Smooth muscle cell (in vitro differentiated cells): ENCODE results near the gene MED22. TPM values are rescaled to one million over a fixed set of nuclear protein-coding genes. Genes with fewer than 3 reads are reported as not detected.

Experiments
- DNase-seq: peaks from one replicate; lab custom pipeline; 2025; ENCODE audit not compliant: unreplicated experiment; lab: John Stamatoyannopoulos, UW
- H2AFZ ChIP-seq: fragments of 200-600 bp; sonication (generic); 2 replicates; pipeline ENCODE4 v1.6.0; 2016; ENCODE audit warnings: antibody characterized with exemption, low read depth, mild to moderate bottlenecking
- H3F3A ChIP-seq: fragments of 200-600 bp; sonication (generic); 2 replicates; pipeline ENCODE4 v1.6.0; 2017; ENCODE audit warnings: antibody characterized with exemption, low read depth
- H3K27ac ChIP-seq: fragments of 200-600 bp; sonication (generic); 2 replicates; pipeline ENCODE4 v1.5.1; 2016; ENCODE audit warnings: low read depth, mild to moderate bottlenecking
- H3K27me3 ChIP-seq: fragments of 200-600 bp; sonication (generic); 2 replicates; pipeline ENCODE4 v1.6.1; 2016; ENCODE audit warnings: low read depth, mild to moderate bottlenecking
- H3K36me3 ChIP-seq: fragments of 200-600 bp; sonication (generic); 2 replicates; pipeline ENCODE4 v1.5.1; 2016; ENCODE audit warnings: low read depth
- H3K4me1 ChIP-seq: fragments of 200-600 bp; sonication (generic); 2 replicates; pipeline ENCODE4 v1.5.1; 2016; ENCODE audit warnings: low read depth
- H3K4me2 ChIP-seq: fragments of 200-600 bp; sonication (generic); 2 replicates; pipeline ENCODE4 v1.6.0; 2016; ENCODE audit warnings: mild to moderate bottlenecking
- H3K4me3 ChIP-seq: fragments of 200-600 bp; sonication (generic); 2 replicates; pipeline ENCODE4 v1.5.1; 2016; ENCODE audit warnings: mild to moderate bottlenecking
- H3K79me2 ChIP-seq: fragments of 200-600 bp; sonication (generic); 2 replicates; pipeline ENCODE4 v1.6.0; 2016; ENCODE audit warnings: low read depth, mild to moderate bottlenecking
- H3K9ac ChIP-seq: fragments of 200-600 bp; sonication (generic); 2 replicates; pipeline ENCODE4 v1.6.0; 2016; ENCODE audit warnings: low read depth
- H3K9me3 ChIP-seq: fragments of 200-600 bp; sonication (generic); replicated peaks from 2 replicates; pipeline ENCODE4 v1.5.1; 2016; ENCODE audit warnings: low read depth
- H4K20me1 ChIP-seq: fragments of 200-600 bp; sonication (generic); 2 replicates; pipeline ENCODE4 v1.6.0; 2016; ENCODE audit warnings: low read depth
- CTCF ChIP-seq: fragments of 200-600 bp; sonication (generic); IDR thresholded peaks from 2 replicates; pipeline ENCODE4 v1.5.1; 2017; ENCODE audit warnings: borderline replicate concordance, mild to moderate bottlenecking, antibody characterized with exemption; ENCODE audit not compliant: insufficient read depth, poor library complexity, severe bottlenecking
- WGBS: methylation state at CpG from one replicate; pipeline ENCODE4 v1.1.7; 2016; ENCODE audit warnings: low lambda C conversion rate; 5-methylcytosine and 5-hydroxymethylcytosine counted together
- polyA plus RNA-seq: library from polyadenylated mRNA; unstranded; fragments of >200 nt; fragmentation: Nextera tagmentation; extraction: Ambion mirVana; gene quantifications from 2 replicates; pipeline ENCODE4 v1.2.1, GENCODE V29; 2016
- small RNA-seq: library from RNA; depleted of rRNA; stranded (forward); fragments of <200 nt; gene quantifications from one replicate; pipeline ENCODE3, GENCODE V24; 2014
- total RNA-seq: library from RNA; depleted of rRNA; stranded (reverse); fragments of >200 nt; gene quantifications from 2 replicates; pipeline ENCODE4 v1.2.3, GENCODE V29; 2014

MED22 gene
- total and polyA plus RNA-seq, 2 experiments from 2014 or later, result 9.0 to 17.9 TPM

GRCh38 chr9:133294257-133294656, 53.7 kb downstream of the MED22 start:
- Histone ChIP-seq H3K79me2 (no peaks in the 10 kb centered on the region), H2AFZ (no peak overlapping the region), H3K27ac (no peak overlapping the region), H3K9me3 (peaks cover 4% of the 10 kb centered on the region), H4K20me1 (no peaks in the 10 kb centered on the region), H3K4me1 (no peaks in the 10 kb centered on the region), H3F3A (no peaks in the 10 kb centered on the region), H3K36me3 (no peaks in the 10 kb centered on the region), H3K27me3 (no peaks in the 10 kb centered on the region), H3K4me2 (no peak overlapping the region), H3K4me3 (no peak overlapping the region), H3K9ac (no peak overlapping the region)
- 88% methylated on average over 1 of the region's 1 CpG for WGBS
- TF ChIP-seq CTCF, result no peak
- DNase-seq, result no peak

- WGBS, result 86% methylated on average over 2 of the region's 2 CpGs
- no peak overlapping the region for H2AFZ ChIP-seq
- no peak for DNase-seq
Observed at GRCh38 chr9:133290751-133291302, 57.1 kb downstream of the MED22 start.

More at GRCh38 chr9:133290751-133291302, 57.1 kb downstream of the MED22 start:
- Histone ChIP-seq H3K9me3 (peaks cover 9% of the 10 kb centered on the region), H3K4me3 (no peak overlapping the region), H3K27me3 (no peaks in the 10 kb centered on the region), H3K36me3 (no peaks in the 10 kb centered on the region), H4K20me1 (no peaks in the 10 kb centered on the region), H3K79me2 (no peaks in the 10 kb centered on the region), H3K9ac (no peak overlapping the region), H3K4me1 (no peaks in the 10 kb centered on the region), H3K27ac (no peak overlapping the region), H3F3A (no peaks in the 10 kb centered on the region), H3K4me2 (no peak overlapping the region)
- TF ChIP-seq CTCF, result no peak

Small RNAs within 50 kb of the gene (small RNA-seq; reads per million reads assigned to genes)
- gene RF00019 (not detected), gene SNORD24 (not detected), gene SNORD36A (not detected), gene SNORD36B (not detected), gene SNORD36C (not detected)

Other genes starting within 250 kb of the MED22 start
- gene RALGDS, start 226.9 kb downstream of the MED22 start, total RNA-seq, result 27.8 and 28.5 TPM in 2 replicates
- 37.7 and 43.7 TPM in 2 replicates for gene RALGDS, start 226.9 kb downstream of the MED22 start, polyA plus RNA-seq
- gene GBGT1, start 184.2 kb downstream of the MED22 start, total RNA-seq, result 8.2 and 11.3 TPM in 2 replicates
- gene GBGT1, start 184.2 kb downstream of the MED22 start, polyA plus RNA-seq, result 4.5 and 6.7 TPM in 2 replicates
- not detected in 2 replicates for gene OBP2B, start 138.9 kb downstream of the MED22 start, total RNA-seq
- gene OBP2B, start 138.9 kb downstream of the MED22 start, polyA plus RNA-seq, result not detected in 2 replicates
- gene ABO, start 72.9 kb downstream of the MED22 start, total RNA-seq, result 0.67 and 1.0 TPM in 2 replicates
- gene ABO, start 72.9 kb downstream of the MED22 start, polyA plus RNA-seq, result 0.37 and 2.1 TPM in 2 replicates
- 8.1 and 11.7 TPM in 2 replicates for gene SURF6, start 11.9 kb downstream of the MED22 start, total RNA-seq
- 16.5 and 17.8 TPM in 2 replicates for gene SURF6, start 11.9 kb downstream of the MED22 start, polyA plus RNA-seq
- 1,134 and 1,254 TPM in 2 replicates for gene RPL7A, start 87 bp upstream of the MED22 start, total RNA-seq
- 372 and 413 TPM in 2 replicates for gene RPL7A, start 87 bp upstream of the MED22 start, polyA plus RNA-seq
- gene SURF1, start 8.4 kb upstream of the MED22 start, total RNA-seq, result 23.8 and 33.5 TPM in 2 replicates
- gene SURF1, start 8.4 kb upstream of the MED22 start, polyA plus RNA-seq, result 57.7 and 60.7 TPM in 2 replicates
- 2.8 and 11.4 TPM in 2 replicates for gene SURF2, start 8.4 kb upstream of the MED22 start, total RNA-seq
- gene SURF2, start 8.4 kb upstream of the MED22 start, polyA plus RNA-seq, result 21.4 and 28.9 TPM in 2 replicates
- 353 and 377 TPM in 2 replicates for gene SURF4, start 27.9 kb upstream of the MED22 start, total RNA-seq
- 340 and 396 TPM in 2 replicates for gene SURF4, start 27.9 kb upstream of the MED22 start, polyA plus RNA-seq
- 2.7 TPM in 1 of 2 replicates, not detected in the other for gene STKLD1, start 28.2 kb upstream of the MED22 start, total RNA-seq
- gene STKLD1, start 28.2 kb upstream of the MED22 start, polyA plus RNA-seq, result 0.90 and 0.99 TPM in 2 replicates
- 11.5 and 12.9 TPM in 2 replicates for gene REXO4, start 69.9 kb upstream of the MED22 start, total RNA-seq
- gene REXO4, start 69.9 kb upstream of the MED22 start, polyA plus RNA-seq, result 18.5 and 21.6 TPM in 2 replicates
- gene ADAMTS13, start 74.2 kb upstream of the MED22 start, total RNA-seq, result 1.4 and 3.1 TPM in 2 replicates
- 3.7 and 6.8 TPM in 2 replicates for gene ADAMTS13, start 74.2 kb upstream of the MED22 start, polyA plus RNA-seq
- 5.8 and 8.9 TPM in 2 replicates for gene CACFD1, start 111.8 kb upstream of the MED22 start, total RNA-seq
- gene CACFD1, start 111.8 kb upstream of the MED22 start, polyA plus RNA-seq, result 22.8 and 27.1 TPM in 2 replicates
- gene SLC2A6, start 131.0 kb upstream of the MED22 start, total RNA-seq, result 12.7 and 13.8 TPM in 2 replicates
- gene SLC2A6, start 131.0 kb upstream of the MED22 start, polyA plus RNA-seq, result 21.0 and 28.3 TPM in 2 replicates
- not detected in 2 replicates for gene MYMK, start 176.8 kb upstream of the MED22 start, total RNA-seq
- not detected in 2 replicates for gene MYMK, start 176.8 kb upstream of the MED22 start, polyA plus RNA-seq
- gene ADAMTSL2, start 186.6 kb upstream of the MED22 start, total RNA-seq, result 8.1 and 8.9 TPM in 2 replicates
- 8.9 and 10.5 TPM in 2 replicates for gene ADAMTSL2, start 186.6 kb upstream of the MED22 start, polyA plus RNA-seq